Astrocyte of the hippocampus (primary cell): ENCODE results near the gene ANO3.

Source experiments
- DNase-seq: peaks from one replicate; pipeline ENCODE4 v3.0.0; 2011; ENCODE audit warnings: low read depth, low spot score

Gene ANO3

DNA sequence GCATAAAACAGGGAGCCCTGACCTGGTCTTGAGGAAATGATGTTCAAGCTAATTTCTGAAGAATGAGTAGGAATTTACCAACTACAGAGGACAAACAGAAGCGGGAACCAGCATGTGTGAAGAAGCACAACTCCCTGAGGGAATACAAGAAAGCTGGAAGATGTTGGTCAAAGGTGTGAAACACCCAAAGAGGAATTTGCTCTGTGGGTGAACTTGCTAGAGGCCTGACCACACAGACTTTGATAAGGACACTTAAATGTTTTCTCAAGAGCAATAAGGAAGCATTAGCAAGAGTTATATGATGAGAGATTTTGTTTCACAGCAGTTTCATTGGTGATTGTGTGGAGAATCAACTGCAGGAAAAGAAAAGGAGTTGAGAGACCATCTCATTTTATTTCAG lies 372.3 kb downstream of the ANO3 start:
- peak; percentile 28 for DNase-seq

DNA sequence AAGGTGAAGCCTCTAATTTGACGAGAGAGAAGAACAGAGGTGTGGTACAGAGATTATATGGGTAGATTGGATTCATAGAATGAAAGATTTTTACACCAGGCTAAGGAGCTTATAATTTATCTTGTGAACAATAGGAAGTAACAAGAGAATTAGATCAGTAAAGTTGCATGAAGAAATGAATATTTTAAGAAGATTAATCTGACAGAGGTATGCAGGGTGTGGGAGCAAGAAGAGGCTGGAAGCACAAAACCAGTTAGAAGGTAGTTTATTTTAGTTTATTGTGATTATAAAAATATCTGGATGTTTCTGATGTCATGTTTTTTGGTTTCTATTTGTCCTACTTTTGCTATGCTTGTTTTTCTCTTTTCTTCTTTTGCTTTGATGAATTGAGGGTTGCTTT lies 374.3 kb downstream of the ANO3 start:
- no peak for DNase-seq

GRCh38 chr11:26708736-26709456 lies 377.0 kb downstream of the ANO3 start:
- DNase-seq = no peak

- DNase-seq = no peak
Observed at GRCh38 chr11:26710489-26710888, 378.6 kb downstream of the ANO3 start.

DNA sequence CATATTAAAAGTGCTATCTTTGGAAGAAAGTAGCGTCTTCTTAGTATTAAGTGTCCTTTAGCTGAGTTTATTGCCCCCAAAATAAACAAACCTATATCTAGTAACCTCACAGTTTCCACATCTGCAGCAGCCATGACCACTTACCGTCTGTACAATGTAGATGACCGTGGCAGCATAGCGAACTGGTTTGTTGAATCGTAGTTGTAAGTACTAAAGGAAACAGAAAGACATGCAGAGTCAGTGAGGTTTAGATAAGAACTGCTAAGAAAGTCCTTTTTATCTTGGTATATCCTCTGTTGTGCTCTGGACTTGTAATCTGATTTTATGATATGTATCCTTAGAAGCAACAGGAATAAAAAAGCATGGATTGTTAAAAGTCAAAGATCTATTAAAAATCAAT lies 380.6 kb downstream of the ANO3 start:
- DNase-seq = no peak
